Keratinocyte (primary cell): ENCODE results near the gene S100A11. TPM values are rescaled to one million over a fixed set of nuclear protein-coding genes. Genes with fewer than 3 reads are reported as not detected.

Source experiments
- DNase-seq: peaks from one replicate; pipeline ENCODE4 v3.0.0-alpha.2; 2011; ENCODE audit warnings: low read depth, missing footprints, low spot score
- FAIRE-seq: peaks from 2 replicates; lab custom pipeline; 2011; peaks lifted over from hg19 to GRCh38; lab: Jason Lieb, UNC
- H2AFZ ChIP-seq: 2 replicates; pipeline ENCODE4 v1.6.0; 2012; ENCODE audit warnings: low read length, control low read depth, inconsistent platforms; ENCODE audit not compliant: control insufficient read depth
- H3K27ac ChIP-seq: 2 replicates; pipeline ENCODE4 v1.5.1; 2011; ENCODE audit warnings: low read length; ENCODE audit not compliant: control insufficient read depth, insufficient read depth
- H3K27me3 ChIP-seq: 3 replicates; pipeline ENCODE4 v1.6.0; 2011; ENCODE audit warnings: low read length; ENCODE audit not compliant: control insufficient read depth, insufficient read depth; ENCODE audit errors: extremely low read depth
- H3K36me3 ChIP-seq, 2 experiments: 2 replicates in 1 of 2; 3 replicates in 1 of 2; pipeline ENCODE4 v1.5.1; 2011; ENCODE audit warnings: low read length in 2 of 2, mild to moderate bottlenecking in 1 of 2; ENCODE audit not compliant: control insufficient read depth in 2 of 2, insufficient read depth in 2 of 2; ENCODE audit errors: extremely low read depth in 1 of 2
- H3K4me1 ChIP-seq: 3 replicates; pipeline ENCODE4 v1.5.1; 2011; ENCODE audit warnings: low read length; ENCODE audit not compliant: control insufficient read depth, insufficient read depth; ENCODE audit errors: extremely low read depth
- H3K4me2 ChIP-seq: 3 replicates; pipeline ENCODE4 v1.6.0; 2011; ENCODE audit warnings: low read depth, low read length; ENCODE audit not compliant: control insufficient read depth, insufficient read depth; ENCODE audit errors: extremely low read depth
- H3K4me3 ChIP-seq, 3 experiments: fragments of 200-600 bp in 1 of 3; sonication (generic) in 1 of 3; 2 replicates in 2 of 3; 3 replicates in 1 of 3; pipeline ENCODE4 v1.5.1; 2011 to 2016; ENCODE audit warnings: low read length in 3 of 3, mild to moderate bottlenecking in 3 of 3, control low read depth in 2 of 3, inconsistent platforms in 1 of 3, low read depth in 1 of 3, mixed read lengths in 1 of 3, mixed run types in 1 of 3, moderate library complexity in 1 of 3; ENCODE audit not compliant: control insufficient read depth in 2 of 3, insufficient read depth in 2 of 3; ENCODE audit errors: extremely low read depth in 1 of 3
- H3K79me2 ChIP-seq: 2 replicates; pipeline ENCODE4 v1.6.0; 2012; ENCODE audit warnings: low read length; ENCODE audit not compliant: control insufficient read depth, insufficient read depth
- H3K9ac ChIP-seq: 3 replicates; pipeline ENCODE4 v1.6.0; 2011; ENCODE audit warnings: low read length; ENCODE audit not compliant: control insufficient read depth, insufficient read depth; ENCODE audit errors: extremely low read depth
- H3K9me1 ChIP-seq: 3 replicates; pipeline ENCODE4 v1.6.0; 2011; ENCODE audit warnings: low read length; ENCODE audit not compliant: control insufficient read depth, insufficient read depth; ENCODE audit errors: extremely low read depth
- H3K9me3 ChIP-seq: 2 replicates; pipeline ENCODE4 v1.5.1; 2012; ENCODE audit warnings: low read depth, low read length; ENCODE audit not compliant: control insufficient read depth
- H4K20me1 ChIP-seq: 3 replicates; pipeline ENCODE4 v1.6.0; 2011; ENCODE audit warnings: low read length; ENCODE audit not compliant: control insufficient read depth, insufficient read depth; ENCODE audit errors: extremely low read depth
- EZH2 ChIP-seq: IDR thresholded peaks from one replicate; pipeline ENCODE4 v1.6.1; 2012; ENCODE audit warnings: inconsistent platforms, mild to moderate bottlenecking, low read length, moderate library complexity
- dilution Hi-C: fragments of 300-500 bp; cut with MboI; formaldehyde crosslinking; loops from one replicate; pipeline ENCODE4 v1.7.0; 2020; ENCODE audit warnings: low sequenced_read_pairs; ENCODE audit not compliant: extremely low pct_ligation_motif_present
- polyA plus RNA-seq, 5 experiments: library from polyadenylated mRNA; depleted of rRNA in 3 of 5; stranded (reverse) in 3 of 5; stranded (forward) in 1 of 5; unstranded in 1 of 5; fragments of >200 nt; gene quantifications; 1 replicate in 1 of 5; 2 replicates in 3 of 5; 3 replicates in 1 of 5; pipeline versions ENCODE4 v1.2.1 to v1.2.3, GENCODE V29; 2011 to 2012; ENCODE audit warnings: missing spikeins in 2 of 5, low read depth in 1 of 5, low replicate concordance in 1 of 5
- TF ChIP-seq, protein P1 (sequence below), 3 experiments: IDR thresholded peaks in 1 of 3; conservative IDR thresholded peaks in 1 of 3; optimal IDR thresholded peaks in 1 of 3; 2 replicates in 2 of 3; 3 replicates in 1 of 3; pipeline versions ENCODE3 to v1.5.1; 2011; ENCODE audit warnings: low read length in 3 of 3, mild to moderate bottlenecking in 3 of 3, moderate library complexity in 2 of 3, control low read depth in 1 of 3, inconsistent platforms in 1 of 3; ENCODE audit not compliant: insufficient read depth in 2 of 3; ENCODE audit errors: extremely low read depth in 1 of 3

Gene S100A11
- polyA plus RNA-seq, 1 donor (not counting 4 experiments of a cell fraction or from before 2014, with no cell fraction given): 3,230 TPM

DNA sequence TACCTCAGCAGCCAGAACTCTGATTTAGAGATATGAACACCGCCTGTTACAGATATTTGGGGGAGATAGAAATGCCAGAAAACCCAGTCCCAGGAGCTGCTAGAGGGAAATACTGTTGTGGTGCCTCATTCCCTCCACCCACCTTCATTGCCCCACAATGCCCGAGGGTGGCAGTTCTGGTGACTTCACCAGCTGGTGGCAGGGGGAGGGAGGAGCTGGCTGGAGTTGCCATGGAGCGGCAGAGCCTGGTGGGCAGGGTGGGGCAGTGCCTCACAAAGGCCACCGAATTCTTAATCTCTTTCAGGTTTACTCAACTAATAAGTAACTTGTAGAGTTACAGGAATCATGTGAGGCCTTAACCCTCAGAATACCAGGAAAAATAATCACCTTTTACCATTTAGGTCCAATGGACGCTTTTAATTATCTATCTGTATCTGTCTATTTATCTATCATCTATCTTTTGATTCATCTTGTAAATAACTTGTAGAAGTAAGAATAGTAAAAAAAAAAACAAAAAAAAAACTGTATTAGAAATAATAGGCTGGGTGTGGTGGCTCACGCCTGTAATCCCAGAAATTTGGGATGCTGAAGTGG lies 11.7 kb upstream of the S100A11 start:
- Histone ChIP-seq H3K27ac (peak overlapping the region; percentile 100), H3K4me3 (peak overlapping the region in 2 of 3 experiments; percentile 56 to 58), H3K9ac (peak overlapping the region; percentile 96), H3K9me3 (no peaks in the 10 kb centered on the region), H4K20me1 (no peaks in the 10 kb centered on the region), H3K79me2 (no peaks in the 10 kb centered on the region), H3K27me3 (no peaks in the 10 kb centered on the region), H2AFZ (peak overlapping the region; percentile 59), H3K4me1 (peaks cover 61% of the 10 kb centered on the region), H3K36me3 (no peaks in the 10 kb centered on the region), H3K4me2 (peak overlapping the region; percentile 87), H3K9me1 (no peaks in the 10 kb centered on the region)
- dilution Hi-C loops: no loop called here
- TF ChIP-seq EZH2: no peak
- TF ChIP-seq, protein P1, sequence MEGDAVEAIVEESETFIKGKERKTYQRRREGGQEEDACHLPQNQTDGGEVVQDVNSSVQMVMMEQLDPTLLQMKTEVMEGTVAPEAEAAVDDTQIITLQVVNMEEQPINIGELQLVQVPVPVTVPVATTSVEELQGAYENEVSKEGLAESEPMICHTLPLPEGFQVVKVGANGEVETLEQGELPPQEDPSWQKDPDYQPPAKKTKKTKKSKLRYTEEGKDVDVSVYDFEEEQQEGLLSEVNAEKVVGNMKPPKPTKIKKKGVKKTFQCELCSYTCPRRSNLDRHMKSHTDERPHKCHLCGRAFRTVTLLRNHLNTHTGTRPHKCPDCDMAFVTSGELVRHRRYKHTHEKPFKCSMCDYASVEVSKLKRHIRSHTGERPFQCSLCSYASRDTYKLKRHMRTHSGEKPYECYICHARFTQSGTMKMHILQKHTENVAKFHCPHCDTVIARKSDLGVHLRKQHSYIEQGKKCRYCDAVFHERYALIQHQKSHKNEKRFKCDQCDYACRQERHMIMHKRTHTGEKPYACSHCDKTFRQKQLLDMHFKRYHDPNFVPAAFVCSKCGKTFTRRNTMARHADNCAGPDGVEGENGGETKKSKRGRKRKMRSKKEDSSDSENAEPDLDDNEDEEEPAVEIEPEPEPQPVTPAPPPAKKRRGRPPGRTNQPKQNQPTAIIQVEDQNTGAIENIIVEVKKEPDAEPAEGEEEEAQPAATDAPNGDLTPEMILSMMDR (optimal IDR thresholded peaks at IDR 0.05 in 1 of 3, IDR thresholded peaks at IDR 0.05 in 1 of 3, conservative IDR thresholded peaks at IDR 0.05 in 1 of 3; ENCODE audit: extremely low read depth in 1 of 3, insufficient read depth in 2 of 3, low read length in 3 of 3): no peak
- FAIRE-seq (peak; percentile 65), DNase-seq (peak; percentile 96)

DNA sequence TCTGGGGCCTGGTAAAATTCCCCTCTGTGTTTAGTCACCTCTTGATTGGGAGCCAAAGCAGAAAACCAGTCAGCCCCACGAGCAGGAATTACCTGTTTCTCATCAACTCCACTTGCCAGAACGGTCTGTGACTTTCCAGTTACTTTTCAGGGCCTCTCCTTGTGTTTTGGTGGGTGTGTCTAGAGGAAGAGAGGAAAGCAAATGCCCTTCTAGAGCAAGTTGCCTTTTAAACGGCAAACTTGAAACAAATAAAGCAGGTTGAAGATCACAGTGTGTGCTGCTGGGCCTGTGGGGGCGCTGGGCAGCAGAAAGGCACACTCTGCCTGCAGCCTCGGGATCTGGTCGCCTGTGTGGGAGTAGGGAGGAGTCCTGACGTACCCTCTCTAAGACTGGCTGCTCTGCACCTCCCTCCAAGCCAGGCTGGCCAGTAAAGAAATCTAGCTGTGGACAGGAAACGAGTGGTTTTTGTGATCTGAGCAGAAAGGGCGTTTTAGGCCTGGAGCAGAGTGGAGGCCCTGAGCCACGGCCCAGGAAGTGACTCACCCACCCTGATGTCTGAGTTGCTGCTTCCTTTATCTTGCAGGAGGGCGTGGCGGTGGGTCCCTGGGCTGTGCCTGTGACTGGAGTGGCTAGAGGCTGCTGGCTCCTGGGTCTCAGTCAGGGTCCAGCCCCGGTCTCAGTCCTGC lies 11.1 kb upstream of the S100A11 start:
- dilution Hi-C loops: no loop called here
- H2AFZ ChIP-seq: peak overlapping the region; percentile 59
- H3K79me2 ChIP-seq: no peaks in the 10 kb centered on the region
- peak overlapping the region; percentile 20 to 58 (median 56) for H3K4me3 ChIP-seq
- H4K20me1 ChIP-seq: no peaks in the 10 kb centered on the region
- no peaks in the 10 kb centered on the region for H3K9me3 ChIP-seq
- H3K4me1 ChIP-seq: peaks cover 61% of the 10 kb centered on the region
- H3K36me3 ChIP-seq: no peaks in the 10 kb centered on the region
- DNase-seq (peak; percentile 93), FAIRE-seq (peak; percentile 81)
- H3K9me1 ChIP-seq: no peaks in the 10 kb centered on the region
- no peak for TF ChIP-seq EZH2
- TF ChIP-seq, protein P1 (optimal IDR thresholded peaks at IDR 0.05 in 1 of 3, IDR thresholded peaks at IDR 0.05 in 1 of 3, conservative IDR thresholded peaks at IDR 0.05 in 1 of 3; ENCODE audit: extremely low read depth in 1 of 3, insufficient read depth in 2 of 3, low read length in 3 of 3): peak in 2 of 3 experiments; percentile 34 to 51
- H3K4me2 ChIP-seq: peak overlapping the region; percentile 87
- H3K27ac ChIP-seq: peak overlapping the region; percentile 100
- H3K27me3 ChIP-seq: no peaks in the 10 kb centered on the region
- H3K9ac ChIP-seq: peak overlapping the region; percentile 96
